Measurements from ENCODE around the gene ZNF536.

DNA sequence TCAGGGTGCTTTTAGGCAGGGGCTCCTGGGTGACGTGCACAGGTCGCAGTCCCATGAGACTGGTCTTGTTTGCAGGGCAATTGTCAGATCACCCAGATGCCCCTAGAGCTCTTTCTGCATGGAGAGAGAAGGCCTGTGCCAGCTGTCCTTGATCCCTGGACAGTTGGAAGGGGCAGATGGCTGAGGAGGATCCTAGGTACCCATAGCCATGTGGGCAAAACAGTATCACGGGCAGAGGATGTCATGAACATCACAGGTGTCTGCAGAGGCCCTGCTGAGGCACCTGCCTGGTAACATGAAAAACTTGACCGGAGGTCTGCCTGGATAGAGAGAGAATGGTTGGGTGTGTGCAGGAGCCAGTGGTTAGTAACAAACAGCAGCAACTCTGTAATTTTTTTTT is 99.3 kb downstream of the ZNF536 start:
- no peak for TF ChIP-seq EZH2 (IDR thresholded peaks at IDR 0.05; ENCODE audit: low read length, missing control alignments)
- TF ChIP-seq, protein P1, sequence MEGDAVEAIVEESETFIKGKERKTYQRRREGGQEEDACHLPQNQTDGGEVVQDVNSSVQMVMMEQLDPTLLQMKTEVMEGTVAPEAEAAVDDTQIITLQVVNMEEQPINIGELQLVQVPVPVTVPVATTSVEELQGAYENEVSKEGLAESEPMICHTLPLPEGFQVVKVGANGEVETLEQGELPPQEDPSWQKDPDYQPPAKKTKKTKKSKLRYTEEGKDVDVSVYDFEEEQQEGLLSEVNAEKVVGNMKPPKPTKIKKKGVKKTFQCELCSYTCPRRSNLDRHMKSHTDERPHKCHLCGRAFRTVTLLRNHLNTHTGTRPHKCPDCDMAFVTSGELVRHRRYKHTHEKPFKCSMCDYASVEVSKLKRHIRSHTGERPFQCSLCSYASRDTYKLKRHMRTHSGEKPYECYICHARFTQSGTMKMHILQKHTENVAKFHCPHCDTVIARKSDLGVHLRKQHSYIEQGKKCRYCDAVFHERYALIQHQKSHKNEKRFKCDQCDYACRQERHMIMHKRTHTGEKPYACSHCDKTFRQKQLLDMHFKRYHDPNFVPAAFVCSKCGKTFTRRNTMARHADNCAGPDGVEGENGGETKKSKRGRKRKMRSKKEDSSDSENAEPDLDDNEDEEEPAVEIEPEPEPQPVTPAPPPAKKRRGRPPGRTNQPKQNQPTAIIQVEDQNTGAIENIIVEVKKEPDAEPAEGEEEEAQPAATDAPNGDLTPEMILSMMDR (conservative IDR thresholded peaks at IDR 0.05 in 1 of 2, IDR thresholded peaks at IDR 0.05 in 1 of 2; ENCODE audit: low read depth in 1 of 2, low read length in 2 of 2) = no peak
